NCI-H187 (cell line): ENCODE results near the gene ATN1.
A peak's percentile ranks its signal among the peaks of the same experiment; 100 is the strongest.
"Not testable (repeated sequence)": the region's sequence is repeated elsewhere in the genome, so short reads cannot be mapped to it uniquely, and the experiment has no call there.

Source experiments
- DNase-seq, 2 experiments: peaks; one replicate each; lab custom pipeline; 2025; lab: John Stamatoyannopoulos, UW

The ATN1 gene

DNA sequence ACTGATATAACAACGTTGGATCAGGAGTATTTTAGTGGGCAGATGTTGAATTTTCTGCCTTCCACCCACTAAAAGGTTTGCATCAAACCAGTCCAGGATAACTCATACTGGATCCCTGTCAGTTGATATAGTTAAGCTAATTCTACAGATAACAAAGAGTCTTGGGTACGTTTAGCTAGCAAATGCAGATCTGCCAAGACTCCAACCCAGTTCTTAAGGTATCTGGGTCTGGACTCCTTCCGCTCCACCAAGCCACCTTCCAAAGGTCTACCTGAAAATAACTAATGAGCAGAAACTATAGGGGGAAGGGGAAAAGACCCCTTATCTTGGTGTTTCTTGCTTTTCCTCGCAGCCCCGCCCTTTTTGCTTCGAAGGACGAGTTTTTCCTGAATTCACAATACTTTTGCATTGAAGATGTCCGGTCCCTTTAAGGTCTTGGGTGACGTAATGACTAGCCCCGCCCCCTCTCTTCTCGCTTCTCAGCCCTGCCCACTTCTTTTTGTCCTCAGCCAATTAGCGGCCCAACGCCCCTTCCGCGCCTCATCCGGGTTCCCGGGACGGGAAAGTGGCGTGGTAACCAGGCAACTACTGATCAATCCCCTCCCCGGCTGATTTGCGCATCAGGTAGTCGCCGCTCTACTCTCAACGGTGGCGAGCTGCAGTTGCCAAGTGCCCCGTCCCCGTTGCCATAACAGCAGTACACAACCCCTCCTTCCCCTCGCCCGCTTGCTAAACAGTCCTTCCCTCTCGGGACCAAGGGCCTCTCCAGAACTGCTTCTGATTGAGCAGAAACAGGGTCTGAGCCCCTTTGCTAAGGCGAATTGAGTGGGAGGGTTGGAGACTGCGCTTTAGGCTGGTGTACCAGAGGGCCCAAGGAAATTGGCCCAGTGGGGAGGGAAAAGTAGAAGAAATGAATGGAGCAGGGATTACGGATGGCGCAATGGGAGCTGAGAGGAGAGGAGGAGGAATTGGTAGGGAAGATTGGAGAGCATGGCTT, 23.2 kb upstream of the ATN1 start, which contains the start of gene LRRC23:
TSS of gene LRRC23 (plus strand) at position 543 of the 997 bp plus-strand sequence. CDS start 812 bp downstream, outside the sequence.
- DNase-seq = peak; percentile 94 to 96

DNA sequence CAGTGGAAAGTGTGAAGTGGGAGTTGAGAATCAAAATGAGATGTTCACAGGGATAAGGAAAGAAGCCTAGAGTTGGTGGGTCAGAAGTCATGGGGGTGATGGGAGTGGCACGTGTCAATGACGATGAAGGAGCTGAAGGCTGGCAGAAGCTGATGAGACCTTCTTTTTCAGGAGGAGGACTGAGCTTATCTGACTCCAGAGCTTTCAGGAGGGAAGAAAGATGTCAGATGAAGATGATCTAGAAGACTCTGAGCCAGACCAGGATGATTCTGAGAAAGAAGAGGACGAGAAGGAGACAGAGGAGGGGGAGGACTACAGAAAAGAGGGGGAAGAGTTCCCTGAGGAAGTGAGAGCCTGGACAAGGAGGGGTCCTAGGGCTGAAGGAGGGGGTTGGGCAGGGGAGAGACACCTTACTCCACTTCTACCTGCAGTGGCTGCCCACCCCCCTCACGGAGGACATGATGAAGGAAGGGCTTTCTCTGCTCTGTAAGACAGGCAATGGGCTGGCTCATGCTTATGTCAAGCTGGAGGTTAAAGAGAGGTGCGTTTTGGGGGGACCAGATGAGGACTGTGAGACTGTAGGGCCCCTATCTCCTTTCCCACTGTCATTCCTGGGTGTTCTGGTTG, 22.2 kb upstream of the ATN1 start:
- DNase-seq = no peak

DNA sequence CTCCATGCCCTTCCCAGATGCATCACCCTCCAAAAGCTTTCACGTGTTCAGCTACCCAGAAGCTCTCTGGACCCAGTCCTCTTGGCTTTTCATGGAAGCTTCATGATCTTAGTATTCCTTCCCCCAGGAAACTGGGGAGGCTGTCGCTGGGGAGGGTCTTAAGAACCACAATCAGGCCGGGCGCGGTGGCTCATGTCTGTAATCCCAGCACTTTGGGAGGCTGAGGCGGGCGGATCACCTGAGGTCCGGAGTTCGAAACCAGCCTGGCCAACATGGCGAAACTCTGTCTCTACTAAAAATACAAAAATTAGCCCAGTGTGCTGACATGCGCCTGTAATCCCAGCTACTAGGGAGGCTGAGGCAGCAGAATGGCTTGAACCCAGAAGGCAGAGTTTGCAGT, 19.6 kb upstream of the ATN1 start:
- DNase-seq = not testable (repeated sequence)

DNA sequence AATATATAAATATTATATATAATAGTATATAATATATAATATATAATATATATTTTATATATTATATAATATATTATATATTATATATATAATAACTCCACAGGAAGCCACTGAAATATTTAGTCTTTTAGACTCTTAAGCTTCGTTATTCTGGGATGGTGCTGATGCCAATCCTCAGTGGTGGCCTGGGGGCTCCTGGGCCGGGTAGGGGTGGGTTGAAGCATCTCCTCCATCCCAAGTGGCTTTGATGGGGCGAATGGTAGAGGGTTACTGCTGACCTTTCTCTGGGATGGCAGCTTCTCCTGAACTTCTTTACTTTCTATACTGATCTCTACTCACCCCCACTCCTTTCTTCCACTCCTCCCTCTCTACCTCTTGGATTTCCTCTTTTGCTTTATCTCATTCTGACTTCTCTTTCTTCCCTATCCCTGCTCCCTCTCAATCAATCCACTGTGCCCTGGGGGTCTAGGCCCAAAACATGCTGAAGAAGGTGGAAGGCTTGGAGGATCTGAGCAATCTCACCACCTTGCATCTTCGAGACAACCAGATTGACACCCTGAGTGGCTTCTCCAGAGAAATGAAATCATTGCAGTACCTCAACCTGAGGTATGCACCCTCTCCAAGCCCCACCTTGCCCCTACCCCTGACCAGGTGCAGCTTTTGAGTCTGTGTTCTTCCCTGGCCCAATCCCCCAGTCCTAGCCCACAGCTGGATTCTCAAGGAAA, 18.2 kb upstream of the ATN1 start:
- no peak for DNase-seq

DNA sequence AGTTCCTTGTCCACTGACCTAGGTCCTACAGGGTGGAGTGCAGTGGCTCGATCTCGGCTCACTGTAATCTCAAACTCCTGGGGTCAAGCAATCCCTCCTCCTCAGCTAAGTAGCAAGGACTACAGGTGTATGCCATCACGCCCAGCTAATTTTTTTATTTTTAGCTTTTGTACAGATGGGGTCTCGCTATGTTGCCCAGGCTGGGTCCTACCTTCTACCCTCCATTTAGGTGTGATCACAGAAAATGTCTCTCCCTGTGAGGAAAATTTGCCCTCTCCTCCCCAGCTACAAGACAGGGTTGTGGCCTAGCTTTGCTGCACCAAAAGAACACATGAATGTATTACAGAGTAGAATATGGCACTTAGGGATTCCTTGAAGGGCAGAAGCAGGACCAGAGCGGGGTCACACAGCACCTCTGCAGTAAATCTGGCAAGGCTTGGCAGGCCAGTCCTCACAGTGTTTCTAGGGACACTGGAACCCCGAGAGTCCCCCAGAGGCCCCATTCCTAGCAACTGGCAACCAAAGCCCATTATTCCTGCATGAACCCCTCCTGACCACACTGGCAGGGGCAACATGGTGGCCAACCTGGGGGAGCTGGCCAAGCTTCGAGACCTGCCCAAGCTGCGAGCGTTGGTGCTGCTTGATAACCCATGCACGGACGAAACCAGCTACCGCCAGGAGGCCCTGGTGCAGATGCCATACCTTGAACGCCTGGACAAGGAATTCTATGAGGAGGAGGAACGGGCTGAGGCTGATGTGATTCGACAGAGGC, 15.4 kb upstream of the ATN1 start:
- no peak for DNase-seq

DNA sequence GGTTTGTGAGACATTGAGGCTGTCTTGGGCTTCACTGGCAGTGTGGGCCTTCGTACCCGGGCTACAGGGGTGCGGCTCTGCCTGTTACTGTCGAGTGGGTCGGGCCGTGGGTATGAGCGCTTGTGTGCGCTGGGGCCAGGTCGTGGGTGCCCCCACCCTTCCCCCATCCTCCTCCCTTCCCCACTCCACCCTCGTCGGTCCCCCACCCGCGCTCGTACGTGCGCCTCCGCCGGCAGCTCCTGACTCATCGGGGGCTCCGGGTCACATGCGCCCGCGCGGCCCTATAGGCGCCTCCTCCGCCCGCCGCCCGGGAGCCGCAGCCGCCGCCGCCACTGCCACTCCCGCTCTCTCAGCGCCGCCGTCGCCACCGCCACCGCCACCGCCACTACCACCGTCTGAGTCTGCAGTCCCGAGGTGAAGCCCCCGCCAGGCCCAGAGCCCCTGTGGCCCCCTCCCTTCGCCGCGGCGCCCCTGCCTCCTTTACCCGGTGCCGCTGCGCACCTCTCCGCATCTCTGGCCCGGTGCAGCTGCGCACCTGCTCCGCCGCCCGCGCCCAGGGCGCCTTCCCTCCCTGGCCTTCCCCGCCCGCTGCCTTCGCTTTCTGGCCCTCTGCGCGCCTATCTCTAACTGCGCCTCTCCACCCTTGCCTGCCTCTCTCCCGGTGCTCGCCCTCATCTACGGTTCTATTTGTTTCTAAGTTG, 13.4 kb upstream of the ATN1 start, which contains the start of gene ENO2:
TSS of gene ENO2 (plus strand) at position 335 of the 701 bp plus-strand sequence. CDS start 1,253 bp downstream, outside the sequence.
- DNase-seq = peak; percentile 24 to 31

DNA sequence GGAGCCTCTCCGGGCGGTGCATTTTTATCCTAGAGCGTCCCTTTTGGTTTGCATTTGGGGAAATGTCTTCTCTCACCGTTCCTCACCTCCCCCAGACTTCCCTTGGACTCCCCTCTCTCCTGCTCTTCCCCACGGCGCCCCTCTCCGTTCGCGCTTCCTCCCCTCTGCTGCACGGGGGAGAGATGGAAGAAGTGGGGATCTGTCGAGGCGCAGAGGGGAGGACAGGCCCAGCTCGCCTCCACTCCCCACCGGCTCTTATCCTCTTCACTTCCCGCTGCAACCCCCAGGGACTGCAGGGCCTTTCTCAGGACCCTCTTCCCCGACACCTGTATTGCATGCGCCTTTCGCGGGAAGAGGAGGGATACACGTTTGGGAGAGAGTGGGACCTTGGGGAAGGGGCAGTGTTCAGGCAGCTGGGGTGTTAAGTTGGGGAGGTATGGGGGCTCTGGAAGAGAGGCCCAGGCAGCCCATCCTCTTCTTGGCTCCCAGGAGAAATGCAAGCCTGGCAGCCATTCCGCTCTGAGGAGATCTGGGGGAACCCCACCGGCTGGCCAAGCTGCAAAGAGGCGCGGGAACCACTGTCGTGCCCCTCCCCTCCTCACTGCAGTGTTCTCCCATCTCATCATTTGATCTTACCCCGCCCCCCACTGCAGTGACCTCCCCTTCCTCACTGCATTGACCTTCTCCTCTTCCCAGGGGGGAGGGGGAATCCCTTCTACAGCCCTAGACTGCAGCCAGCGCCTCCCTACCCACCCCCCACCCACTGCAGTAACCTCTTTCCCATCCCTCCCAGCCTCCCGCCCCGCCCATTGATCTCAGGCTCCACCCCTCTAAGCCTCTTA, 12.6 kb upstream of the ATN1 start:
- DNase-seq = peak; percentile 31 to 34

DNA sequence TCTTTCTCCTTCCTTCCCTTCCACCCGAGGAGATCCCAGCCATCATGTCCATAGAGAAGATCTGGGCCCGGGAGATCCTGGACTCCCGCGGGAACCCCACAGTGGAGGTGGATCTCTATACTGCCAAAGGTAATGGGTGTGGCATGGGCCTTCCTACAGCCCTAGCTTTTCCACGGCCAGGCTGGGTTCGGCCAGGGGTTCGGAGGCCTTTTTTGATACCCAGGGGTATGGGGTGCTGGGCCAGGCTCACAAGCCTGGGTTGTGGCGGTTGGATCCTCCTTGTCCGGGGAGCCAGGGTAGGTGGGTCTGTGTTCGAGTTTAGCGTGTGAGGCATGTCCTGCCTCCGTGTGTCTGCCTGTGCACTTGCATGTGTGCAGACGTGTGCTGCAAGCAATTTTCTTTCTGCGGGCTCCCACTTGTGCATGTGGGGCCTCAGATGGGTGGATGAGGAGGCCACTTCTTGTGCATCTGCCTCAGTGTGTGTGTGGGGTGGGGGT, 11.9 kb upstream of the ATN1 start:
- no peak for DNase-seq

DNA sequence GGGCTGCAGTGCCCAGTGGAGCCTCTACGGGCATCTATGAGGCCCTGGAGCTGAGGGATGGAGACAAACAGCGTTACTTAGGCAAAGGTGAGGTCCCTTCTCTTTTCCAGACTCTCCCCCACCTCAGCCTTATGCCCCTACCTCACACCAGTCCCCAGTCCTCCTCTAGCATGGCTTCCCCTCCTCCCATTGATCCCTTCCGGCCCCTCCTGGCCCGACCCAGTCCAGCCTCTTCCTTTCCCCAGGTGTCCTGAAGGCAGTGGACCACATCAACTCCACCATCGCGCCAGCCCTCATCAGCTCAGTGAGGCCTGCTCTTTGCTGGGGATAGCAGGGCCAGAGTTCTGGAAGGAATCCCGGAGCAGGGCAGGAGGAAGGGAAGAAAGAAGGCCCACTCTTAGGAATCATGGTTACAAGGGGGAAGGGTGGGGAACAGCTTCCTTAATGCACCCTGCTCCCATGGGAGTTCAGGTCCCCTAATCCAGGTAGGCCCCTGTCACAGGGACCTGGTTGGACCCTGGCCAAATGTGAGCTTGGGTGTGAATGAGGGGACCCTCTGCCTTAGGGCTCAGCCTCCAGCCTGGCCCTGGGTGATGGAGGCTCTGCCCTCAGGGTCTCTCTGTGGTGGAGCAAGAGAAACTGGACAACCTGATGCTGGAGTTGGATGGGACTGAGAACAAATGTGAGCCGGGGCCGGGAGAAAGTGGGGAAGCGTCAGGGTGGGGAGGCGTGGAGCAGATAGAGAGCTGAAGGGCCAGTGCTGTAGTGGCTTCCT, 11.1 kb upstream of the ATN1 start:
- DNase-seq = no peak

DNA sequence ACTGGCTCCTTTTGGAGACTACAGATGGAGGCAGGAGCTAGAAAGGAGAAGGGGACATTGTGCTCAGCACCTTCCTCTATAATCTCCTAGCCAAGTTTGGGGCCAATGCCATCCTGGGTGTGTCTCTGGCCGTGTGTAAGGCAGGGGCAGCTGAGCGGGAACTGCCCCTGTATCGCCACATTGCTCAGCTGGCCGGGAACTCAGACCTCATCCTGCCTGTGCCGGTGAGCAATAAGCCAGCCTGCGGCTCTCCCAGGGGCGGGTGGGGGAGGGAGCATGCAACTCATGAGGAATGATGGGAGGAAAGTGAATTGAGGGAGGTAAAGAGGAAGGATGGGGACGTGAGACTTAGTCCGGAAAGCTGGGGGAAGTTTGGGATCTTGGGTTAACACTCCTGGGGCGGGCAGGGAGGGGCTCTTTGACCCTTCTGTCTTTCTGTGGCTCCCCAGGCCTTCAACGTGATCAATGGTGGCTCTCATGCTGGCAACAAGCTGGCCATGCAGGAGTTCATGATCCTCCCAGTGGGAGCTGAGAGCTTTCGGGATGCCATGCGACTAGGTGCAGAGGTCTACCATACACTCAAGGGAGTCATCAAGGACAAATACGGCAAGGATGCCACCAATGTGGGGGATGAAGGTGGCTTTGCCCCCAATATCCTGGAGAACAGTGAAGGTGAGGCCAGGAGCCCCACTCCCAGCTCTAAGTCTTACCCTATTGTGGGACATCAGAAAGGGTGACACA, 10.1 kb upstream of the ATN1 start:
- DNase-seq = no peak

DNA sequence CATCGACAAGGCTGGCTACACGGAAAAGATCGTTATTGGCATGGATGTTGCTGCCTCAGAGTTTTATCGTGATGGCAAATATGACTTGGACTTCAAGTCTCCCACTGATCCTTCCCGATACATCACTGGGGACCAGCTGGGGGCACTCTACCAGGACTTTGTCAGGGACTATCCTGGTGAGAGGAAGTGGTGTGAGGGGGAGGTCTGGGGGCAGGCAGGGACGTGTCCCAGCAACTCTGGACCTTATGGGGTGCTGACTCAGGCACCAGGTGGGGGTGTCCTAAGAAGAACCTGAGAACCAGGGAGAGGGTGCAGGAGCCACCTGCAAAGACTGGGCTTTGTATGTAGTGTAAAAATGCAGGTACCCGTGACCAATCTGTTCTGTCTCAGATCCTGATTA, 8.2 kb upstream of the ATN1 start:
- DNase-seq = no peak

DNA sequence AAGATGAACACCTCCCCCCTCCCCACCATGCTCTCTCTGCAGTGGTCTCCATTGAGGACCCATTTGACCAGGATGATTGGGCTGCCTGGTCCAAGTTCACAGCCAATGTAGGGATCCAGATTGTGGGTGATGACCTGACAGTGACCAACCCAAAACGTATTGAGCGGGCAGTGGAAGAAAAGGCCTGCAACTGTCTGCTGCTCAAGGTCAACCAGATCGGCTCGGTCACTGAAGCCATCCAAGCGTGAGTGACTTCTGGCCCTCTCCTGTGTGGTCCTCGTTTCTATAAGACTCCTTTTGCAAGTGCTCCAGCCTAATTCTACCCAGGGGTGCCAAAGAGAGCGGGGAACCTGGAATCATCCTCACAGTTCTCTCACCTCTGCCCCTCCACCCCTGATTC, 6.2 kb upstream of the ATN1 start:
- no peak for DNase-seq

DNA sequence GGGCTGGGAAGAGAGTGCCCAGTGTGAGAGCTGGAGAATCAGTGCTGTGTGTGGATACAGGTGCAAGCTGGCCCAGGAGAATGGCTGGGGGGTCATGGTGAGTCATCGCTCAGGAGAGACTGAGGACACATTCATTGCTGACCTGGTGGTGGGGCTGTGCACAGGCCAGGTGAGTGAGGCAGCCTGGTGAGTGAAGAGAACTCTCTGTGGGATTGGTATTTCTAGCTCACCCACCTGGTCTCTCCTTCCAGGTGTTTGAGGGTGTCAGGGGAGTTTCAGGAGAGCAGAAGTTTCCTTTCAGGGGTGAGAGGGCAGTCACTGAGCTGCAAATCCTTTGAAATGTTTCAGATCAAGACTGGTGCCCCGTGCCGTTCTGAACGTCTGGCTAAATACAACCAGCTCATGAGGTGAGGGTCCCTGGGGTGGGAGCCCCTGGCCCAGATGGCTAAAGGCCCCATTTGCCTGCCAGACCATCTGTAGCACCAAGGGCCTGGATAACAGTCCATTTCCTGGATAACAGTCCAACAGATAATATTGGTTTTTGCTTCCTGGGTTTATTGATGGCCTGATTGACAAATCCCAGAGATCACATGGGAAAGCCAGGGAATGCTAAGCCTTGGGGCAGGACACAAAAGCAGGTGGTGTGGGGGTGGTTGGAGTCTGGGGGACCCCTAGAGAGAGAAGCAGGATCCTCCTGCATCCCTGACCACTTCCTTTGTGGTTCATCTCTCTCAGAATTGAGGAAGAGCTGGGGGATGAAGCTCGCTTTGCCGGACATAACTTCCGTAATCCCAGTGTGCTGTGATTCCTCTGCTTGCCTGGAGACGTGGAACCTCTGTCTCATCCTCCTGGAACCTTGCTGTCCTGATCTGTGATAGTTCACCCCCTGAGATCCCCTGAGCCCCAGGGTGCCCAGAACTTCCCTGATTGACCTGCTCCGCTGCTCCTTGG, 5.5 kb upstream of the ATN1 start:
- no peak for DNase-seq

DNA sequence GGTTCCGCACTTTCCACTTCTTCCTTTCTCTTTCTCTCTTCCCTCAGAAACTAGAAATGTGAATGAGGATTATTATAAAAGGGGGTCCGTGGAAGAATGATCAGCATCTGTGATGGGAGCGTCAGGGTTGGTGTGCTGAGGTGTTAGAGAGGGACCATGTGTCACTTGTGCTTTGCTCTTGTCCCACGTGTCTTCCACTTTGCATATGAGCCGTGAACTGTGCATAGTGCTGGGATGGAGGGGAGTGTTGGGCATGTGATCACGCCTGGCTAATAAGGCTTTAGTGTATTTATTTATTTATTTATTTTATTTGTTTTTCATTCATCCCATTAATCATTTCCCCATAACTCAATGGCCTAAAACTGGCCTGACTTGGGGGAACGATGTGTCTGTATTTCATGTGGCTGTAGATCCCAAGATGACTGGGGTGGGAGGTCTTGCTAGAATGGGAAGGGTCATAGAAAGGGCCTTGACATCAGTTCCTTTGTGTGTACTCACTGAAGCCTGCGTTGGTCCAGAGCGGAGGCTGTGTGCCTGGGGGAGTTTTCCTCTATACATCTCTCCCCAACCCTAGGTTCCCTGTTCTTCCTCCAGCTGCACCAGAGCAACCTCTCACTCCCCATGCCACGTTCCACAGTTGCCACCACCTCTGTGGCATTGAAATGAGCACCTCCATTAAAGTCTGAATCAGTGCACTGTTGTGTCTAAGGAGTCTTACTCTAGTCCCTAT, 4.6 kb upstream of the ATN1 start:
- no peak for DNase-seq

DNA sequence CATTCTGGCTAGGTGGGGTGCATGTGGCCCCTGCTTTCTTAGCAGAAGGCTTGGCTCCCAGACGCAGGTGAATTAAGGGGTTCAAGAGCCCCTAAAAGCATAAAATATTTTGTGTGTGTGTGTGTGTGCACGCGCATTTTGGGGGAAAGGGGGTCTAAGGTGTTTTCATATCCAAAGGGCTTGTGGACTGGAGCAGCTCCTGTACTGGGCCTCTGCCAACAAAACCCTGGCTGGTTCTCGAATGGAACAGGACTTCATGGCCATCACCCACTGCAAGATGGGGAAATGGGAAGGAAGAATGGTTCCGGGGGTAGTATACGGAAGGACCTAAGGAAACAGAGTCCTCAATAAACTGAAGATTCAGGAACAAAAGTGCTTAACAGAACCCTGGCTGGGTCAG, 3.9 kb upstream of the ATN1 start:
- no peak for DNase-seq

DNA sequence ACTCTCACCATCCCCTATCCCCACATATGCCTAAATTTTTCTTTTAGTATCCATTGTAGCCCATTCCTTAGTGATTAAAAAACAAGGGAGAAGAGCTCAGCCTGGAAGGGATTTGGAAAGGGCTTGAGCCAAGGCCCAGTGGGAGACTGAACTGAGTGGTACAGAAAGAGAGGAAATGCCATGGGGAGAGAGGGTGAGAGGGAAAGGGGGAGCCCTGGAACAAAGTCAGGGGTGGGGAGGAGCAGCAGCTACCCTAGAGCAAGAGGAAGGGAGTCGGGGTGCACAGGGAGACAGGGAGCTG, 2.6 kb upstream of the ATN1 start:
- DNase-seq = no peak
